NCI-H2029 (cell line): ENCODE data around the gene CDK2AP2.
"Not testable (repeated sequence)": the region's sequence is repeated elsewhere in the genome, so short reads cannot be mapped to it uniquely, and the experiment has no call there.

Experiments
- DNase-seq: peaks from one replicate; lab custom pipeline; 2025; lab: John Stamatoyannopoulos, UW

Gene CDK2AP2

DNA sequence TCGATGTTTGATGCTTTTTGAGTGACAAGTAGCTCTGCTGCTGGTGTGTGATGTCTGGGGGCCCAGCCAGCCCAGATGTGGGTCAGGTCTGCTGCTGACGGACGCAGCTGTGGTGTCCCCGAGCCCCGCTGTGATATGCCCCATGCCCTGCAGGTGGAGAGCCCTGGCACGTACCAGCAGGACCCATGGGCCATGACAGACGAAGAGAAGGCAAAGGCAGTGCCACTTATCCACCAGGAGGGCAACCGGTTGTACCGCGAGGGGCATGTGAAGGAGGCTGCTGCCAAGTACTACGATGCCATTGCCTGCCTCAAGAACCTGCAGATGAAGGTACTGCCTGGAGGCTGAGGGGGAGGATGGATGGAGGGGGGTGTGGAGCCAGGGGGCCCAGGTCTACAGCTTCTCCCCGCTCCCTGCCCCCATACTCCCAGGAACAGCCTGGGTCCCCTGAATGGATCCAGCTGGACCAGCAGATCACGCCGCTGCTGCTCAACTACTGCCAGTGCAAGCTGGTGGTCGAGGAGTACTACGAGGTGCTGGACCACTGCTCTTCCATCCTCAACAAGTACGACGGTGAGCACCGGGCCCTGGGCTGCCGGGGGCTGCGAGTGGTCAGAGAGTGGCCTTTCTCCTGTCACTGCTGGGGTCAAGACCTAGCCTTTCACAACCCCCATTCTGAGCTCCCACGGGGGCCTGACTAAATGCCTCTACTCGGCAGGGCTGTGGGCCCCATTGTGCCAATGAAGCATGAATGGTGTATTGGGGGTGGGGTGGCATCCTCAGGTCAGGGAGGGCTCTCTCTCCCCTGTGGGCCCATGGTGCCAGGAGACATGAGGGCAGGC, 17.9 kb downstream of the CDK2AP2 start:
- no peak for DNase-seq

DNA sequence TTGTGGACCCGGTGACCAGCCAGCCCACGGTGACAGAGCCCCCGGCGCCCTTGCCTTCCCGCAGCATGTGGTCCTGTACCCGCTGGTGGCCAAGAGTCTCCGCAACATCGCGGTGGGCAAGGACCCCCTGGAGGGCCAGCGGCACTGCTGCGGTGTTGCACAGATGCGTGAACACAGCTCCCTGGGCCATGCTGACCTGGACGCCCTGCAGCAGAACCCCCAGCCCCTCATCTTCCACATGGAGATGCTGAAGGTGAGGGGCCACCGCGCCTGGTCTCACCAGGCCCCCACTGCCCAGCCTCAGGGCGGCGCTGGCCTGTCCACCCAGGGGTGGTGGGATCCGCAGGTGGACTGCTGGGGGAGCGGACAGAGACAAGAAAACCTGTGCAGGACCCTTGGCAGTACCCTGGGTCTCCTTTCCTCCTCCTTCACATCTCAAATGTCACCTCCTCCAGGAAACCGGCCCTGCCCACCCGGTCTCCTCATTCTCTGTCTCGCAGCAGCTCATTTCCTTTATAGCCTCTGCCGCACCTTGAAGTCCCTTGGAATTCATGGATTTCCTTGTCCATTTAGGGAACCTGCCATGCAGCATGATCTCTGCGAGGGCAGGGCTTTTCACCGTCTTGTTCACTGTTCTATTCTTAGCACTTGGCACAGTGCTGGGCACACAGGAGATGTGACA, 18.6 kb downstream of the CDK2AP2 start:
- DNase-seq = no peak

DNA sequence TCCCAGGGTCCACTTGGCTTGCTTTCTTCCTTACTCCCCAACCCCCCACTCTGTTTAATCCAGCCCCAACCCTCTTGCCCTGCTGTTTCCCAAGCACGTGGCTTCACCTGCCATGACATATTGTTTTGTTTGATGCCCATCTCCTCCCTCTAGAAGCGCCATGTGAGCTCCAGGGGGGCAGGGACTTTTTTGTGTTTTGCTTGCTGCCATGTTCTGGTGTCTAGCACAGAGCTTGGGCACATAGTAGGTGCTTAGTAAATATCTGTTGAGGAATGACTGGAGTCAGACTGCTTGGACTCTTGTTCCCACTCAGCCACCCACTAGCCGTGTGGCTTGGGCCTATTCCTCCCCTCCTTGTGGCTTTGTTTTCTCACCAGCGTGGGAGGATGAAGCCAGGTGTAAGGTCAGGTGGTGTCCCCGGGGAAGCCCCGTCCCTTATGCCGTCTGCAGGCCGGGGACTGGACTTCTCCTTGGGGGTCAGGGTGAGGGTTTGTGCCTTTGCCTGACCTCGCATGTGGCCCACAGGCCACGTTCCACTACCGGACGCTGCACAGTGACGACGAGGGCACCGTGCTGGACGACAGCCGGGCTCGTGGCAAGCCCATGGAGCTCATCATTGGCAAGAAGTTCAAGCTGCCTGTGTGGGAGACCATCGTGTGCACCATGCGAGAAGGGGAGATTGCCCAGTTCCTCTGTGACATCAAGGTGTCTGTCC, 21.3 kb downstream of the CDK2AP2 start:
- no peak for DNase-seq

DNA sequence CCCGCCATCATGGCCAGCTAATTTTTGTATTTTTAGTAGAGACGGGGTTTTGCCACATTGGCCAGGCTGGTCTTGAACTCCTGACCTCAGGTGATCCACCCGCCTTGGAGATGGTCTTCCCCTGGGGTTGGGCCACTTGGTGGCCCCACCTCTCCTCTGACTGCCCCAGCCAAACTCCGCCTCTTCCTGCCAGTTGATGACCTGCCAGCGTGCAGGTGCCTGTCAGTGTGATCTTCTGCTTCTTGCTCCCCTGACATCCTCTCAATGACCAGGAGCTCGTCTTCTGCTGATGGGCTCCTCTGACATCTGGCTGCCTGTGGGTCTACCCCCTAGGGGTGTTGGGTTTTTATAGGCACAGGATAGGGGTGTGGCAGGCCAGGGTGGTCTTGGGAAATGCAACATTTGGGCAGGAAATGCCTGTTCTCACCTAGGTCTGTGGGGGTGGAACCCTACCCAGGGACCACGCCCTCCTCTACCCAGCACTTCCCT, 22.0 kb downstream of the CDK2AP2 start:
- peak; percentile 8 for DNase-seq

DNA sequence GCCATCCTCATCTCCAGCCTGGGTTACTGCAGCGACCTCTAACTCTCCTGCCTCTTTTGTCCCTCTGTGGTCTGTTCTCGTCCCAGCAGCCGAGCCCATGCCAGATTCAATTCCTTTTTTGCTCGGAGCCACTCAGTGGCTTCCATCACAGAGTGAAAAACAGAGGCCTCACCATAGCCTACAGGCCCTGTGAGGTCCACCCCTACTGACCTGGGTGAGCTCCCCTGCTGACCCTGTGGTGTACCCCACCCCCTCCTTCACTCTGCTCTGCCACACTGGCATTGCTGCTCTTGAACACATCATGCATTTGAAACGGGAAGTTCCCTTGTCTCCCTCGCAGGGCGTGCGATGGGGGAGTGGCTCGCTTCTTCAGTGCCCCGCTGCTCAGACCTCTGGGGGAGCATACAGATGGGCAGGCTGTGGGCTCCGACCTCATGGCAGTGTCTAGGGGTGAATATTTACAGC, 23.1 kb downstream of the CDK2AP2 start:
- DNase-seq = no peak

DNA sequence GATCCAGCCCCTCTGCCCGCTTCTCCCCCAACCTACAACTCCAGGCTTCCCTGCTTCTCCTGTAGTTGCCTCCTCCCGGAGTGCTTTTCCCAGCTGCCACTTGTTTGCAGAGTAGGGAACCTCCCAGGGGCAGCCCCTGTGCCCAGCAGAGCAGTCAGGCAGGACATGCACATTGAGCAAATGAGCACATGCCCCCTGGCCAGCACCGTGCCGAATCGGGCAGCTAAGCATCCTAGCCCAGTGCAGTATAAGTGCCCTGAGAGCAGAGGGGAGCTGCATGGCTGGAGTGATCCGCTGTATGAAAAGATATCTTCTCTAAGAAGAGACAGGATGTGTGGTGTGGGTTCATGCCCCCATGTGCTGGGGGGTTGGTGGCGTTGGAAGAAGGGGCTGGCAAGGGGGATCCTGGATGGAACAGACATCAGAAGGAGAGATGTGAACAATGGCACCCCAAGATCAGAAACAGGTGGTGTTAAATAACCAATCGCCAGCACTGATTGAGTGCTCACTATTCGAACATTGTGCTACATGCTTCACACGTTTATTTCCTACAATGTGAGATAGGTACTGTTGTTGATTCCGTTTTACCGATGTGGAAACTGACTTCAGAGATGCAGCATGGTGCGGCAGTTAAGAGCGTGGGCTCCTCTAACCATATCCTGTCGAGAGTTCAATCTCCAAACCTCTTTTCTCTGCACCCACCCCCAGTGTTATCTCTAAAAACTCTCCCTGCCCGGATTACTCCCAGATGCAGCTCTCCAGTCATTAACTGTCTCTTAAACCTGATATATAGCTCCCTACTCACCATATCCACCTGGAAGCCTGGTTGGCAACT, 23.9 kb downstream of the CDK2AP2 start:
- DNase-seq = no peak

DNA sequence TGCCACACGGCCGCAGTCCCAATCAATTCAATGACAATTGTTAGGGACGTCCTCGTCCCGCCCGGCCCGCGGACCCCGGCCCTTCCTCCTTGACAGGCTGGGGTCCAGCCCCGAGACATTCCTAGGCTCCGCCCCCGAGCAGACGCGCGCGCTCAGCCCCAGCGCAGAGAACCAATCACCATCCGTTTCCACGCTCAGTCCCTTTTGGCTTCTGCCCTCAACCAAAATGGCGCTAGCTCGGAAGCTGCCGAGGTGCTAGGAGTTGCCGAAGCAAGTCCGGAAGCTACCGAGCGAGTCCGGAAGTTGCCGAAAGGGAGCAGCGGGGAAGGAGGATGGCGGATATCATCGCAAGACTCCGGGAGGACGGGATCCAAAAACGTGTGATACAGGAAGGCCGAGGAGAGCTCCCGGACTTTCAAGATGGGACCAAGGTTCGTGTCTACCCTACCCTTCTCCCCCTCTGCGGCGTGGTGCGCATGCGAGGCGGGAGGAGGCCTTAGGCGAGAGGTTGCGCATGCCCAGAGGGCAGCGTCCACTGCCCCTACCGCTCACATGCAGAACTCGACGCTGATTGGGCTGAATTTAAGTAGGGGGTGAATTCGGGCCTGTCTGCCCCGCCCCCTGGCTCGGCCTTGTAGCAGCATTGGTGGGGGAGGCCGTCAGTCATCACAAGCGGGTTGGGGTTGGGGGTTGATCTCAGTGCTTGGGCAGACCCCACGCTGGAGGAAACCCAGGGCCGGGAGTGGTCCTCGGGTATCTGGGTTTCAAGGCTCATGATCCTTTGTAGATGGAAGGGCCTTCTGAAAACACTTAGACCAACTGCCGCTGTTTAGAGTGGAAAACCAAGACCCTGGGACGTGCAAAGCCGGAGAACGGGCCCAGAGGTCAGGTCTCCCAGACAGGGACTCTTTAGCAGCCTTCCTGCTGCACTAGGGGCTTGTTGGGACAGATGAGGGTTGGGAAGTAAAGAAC, 24.8 kb downstream of the CDK2AP2 start, which contains the start of gene AIP:
TSS of gene AIP (plus strand) at position 200 of the 972 bp plus-strand sequence. CDS start at position 333, 133 bp downstream.
- peak; percentile 98 for DNase-seq

DNA sequence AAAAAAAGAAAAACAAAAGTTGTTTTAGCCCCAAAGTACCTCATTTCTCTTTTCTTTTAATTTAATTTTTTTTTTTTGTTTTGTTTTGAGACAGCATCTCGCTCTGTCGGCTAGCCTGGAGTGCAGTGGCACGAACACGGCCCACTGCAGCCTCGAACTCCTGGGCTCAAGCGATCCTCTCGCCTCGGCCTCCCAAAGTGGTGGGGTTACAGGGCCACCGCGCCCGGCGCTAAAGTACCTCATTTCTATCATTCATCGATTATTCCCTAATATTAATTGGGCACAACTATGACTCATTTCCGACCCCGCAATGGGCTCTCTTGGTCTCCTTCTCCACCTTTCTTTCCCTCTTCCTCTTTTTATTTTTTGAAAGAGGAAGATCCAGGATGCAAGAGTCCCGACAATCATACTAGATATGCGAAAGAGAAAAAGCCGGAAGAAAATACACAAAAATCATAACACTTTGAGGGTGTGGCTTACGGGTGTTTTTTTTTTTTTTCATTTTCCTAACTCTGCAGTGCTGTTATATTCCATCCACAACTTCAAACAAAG, 25.6 kb downstream of the CDK2AP2 start:
- DNase-seq = no peak

DNA sequence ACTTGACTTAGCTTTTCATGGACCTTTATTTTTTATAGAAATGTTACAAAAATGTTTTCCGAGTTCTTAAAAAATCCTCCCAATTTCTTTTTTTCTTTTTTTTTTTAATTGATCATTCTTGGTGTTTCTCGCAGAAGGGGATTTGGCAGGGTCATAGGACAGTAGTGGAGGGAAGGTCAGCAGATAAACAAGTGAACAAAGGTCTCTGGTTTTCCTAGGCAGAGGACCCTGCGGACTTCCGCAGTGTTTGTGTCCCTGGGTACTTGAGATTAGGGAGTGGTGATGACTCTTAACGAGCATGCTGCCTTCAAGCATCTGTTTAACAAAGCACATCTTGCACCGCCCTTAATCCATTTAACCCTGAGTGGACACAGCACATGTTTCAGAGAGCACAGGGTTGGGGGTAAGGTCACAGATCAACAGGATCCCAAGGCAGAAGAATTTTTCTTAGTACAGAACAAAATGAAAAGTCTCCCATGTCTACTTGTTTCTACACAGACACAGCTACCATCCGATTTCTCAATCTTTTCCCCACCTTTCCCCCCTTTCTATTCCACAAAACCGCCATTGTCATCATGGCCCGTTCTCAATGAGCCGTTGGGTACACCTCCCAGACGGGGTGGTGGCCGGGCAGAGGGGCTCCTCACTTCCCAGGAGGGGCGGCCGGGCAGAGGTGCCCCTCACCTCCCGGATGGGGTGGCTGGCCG, 30.5 kb downstream of the CDK2AP2 start:
- DNase-seq = not testable (repeated sequence)

DNA sequence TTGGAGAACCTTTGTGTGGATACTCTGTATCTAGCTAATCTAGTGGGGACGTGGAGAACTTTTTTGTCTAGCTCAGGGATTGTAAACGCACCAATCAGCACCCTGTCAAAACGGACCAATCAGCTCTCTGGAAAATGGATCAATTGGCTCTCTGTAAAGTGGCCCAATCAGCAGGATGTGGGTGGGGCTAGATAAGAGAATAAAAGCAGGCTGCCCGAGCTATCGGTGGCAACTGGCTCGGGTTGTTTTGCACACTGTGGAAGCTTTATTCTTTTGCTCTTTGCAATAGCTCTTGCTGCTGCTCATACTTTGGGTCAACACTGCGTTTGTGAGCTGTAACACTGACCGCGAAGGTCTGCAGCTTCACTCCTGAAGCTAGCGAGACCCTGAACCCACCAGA, 31.3 kb downstream of the CDK2AP2 start:
- not testable (repeated sequence) for DNase-seq

DNA sequence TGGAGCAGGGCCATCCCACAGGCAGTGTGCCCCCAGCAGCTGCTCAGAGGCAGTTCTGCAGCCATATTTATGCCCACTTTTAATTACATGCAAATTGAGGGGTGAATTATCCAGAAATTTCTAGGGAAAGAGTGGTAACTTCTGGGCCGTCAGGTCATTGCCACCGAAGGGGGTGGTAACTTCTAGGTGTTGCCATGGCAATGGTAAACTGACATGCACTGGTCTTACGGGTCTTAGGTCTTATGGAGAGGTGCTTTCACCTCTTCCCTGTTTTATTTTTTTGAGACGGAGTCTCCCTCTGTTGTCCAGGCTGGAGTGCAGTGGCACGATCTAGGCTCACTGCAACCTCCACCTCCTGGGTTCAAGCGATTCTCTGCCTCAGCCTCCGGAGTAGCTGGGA, 35.1 kb downstream of the CDK2AP2 start:
- no peak for DNase-seq

DNA sequence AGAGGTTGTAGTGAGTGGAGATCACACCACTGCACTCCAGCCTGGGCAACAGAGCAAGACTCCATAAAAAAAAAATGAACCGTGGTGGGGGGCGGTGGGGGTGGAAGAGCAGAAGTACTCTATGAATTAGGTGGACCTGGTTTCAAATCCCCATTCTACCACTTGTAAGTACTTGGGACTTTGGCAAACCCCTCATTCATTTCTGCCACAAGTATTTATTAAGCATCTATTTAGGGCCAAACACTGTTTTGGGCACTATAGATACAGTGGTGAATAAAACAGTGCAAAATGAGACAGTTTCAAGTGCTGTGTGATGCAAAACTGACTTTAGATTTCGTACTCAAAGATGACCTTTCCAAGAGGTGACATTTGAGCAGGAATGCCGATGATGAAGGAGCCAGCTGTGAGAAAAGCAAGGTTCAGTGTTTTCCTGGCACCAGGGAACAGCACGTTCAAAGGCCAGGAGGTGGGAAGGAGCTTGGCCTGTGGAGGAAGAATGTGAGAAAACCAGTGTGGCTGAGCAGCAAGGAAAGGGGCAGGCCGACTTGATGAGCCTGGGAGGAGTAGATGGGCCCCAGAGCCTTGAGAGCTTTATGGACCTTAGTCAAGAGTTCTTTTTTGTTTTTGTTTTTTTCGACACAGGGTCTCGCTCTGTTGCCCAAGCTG, 37.5 kb downstream of the CDK2AP2 start:
- DNase-seq = no peak

DNA sequence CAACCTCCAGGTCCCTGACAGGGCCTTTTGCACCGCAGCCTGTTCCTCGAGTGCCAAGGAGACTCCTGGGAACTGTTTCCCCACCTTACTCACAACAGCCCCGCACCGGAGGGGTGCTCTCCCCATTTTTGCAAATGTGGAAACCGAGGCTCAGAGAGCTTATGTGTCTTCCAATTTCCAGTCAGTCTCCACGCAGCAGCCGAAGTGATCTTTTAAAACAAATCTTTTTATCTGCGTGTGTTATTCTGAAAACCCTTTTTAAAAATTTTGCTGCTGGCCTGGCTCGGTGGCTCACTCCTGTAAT, 38.5 kb downstream of the CDK2AP2 start:
- DNase-seq = no peak

DNA sequence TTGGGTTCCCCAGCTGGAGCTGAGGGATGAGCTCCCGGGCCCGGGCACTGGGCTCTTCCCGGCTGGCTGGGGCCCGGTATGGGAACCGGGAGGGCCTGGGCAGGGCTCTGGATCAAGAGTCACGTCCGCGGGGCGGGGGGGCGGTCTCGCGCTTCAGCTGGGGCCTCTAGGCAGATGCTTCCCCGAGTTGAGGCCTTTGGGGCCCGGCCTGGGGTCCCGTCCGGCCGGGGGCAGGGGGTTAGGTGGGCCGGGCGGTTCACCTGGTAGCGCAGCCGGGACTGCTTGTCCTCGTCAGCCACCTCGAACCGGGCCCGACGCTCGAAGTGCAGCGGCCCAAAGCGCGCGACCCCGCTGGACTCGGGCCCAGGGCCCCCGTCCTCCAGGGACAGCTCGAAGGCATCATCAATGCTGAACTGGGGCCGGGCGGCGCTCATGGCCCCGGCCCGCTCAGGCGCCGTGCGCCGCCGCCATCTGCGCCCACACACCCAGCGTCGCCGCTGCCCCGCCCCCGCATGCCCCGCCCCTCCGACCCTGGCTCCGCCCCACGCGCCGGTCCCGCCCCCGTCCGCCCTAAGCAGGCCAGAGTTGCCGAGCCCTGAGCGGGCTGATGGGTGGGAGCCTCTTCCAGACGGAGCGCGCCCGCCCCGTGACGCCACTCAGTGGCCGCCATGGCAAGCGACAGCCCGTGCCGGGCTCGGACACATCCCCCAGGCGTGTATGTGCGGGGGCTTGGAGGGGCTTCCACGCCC, 39.0 kb downstream of the CDK2AP2 start, which contains the start of gene TMEM134:
TSS of gene TMEM134 (minus strand) at position 493 of the 749 bp plus-strand sequence. CDS start at position 434, 59 bp downstream.
- peak; percentile 85 for DNase-seq

DNA sequence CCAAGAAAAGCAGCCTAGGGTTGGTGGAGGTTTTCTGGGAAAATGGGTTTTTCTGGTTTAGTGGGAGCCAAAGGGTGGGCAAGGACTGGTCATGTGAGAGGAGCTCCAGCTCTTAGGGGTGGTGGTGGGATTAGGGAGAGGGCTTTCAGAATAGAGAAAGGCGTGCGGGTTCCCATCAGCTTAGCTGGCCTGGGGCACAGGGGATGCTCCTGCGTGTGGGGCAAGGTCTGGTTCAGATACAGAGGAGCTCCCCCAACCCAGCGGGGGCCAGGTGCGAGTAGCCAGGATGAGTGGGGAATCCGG, 39.6 kb downstream of the CDK2AP2 start:
- no peak for DNase-seq

DNA sequence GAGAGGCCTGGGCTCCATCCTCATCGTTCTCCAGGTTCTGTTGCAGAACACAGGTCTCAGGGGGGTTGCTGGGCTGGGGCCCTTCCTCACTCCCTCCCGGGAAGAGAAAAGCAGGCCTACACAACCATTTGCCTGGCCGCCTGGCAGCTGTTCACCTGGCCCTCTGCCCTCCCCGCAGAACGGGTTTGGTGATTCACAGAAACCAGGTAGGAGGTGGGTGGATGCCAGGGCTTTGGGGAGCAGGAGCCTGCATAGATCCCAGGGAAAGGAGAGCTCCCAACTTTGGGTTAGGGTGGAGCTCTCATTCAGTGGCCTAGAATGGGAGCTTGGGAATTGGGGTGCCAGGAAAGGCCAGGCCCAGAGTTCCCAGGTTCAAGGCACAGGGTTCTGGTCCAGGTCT, 39.9 kb downstream of the CDK2AP2 start:
- DNase-seq = peak; percentile 8

DNA sequence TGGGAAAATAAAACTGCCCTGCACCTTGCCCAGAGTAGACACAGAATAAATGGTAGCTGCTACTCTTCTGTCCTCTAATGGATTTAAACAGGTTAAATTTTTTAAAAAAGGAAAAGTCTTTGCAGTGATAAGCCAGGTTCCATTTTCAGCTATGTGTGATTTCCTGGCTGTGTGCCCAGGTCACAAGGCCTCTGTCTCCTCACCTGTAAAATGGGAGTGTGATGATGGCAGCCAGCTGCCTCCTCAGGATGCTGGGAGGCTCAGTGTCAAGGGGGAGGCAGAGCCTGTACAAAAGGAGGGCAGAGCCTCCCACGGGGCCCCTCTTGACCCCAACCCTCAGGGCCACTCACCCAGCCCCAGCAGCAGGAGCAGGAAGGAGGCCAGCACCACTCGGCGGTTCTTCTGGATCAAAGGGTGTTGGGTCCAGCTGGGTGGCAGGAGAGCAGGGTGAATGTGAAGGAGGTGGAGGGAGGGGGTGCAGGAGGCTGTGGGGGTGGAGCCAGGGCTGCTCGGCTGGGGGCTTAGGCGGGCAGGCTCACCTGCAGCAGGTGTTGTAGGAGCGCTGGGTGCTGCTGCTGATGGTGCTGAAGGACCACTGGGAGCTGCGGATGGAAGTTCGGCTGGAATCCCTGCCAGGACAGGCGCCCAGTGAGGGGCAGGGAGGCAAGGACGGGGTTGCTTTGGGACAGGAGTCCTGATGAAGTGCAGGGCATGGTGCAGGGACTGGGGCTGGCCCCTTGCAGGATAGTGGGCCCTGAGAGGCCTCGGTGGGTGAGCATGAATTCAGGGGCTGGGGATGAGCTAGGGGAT, 40.8 kb downstream of the CDK2AP2 start:
- no peak for DNase-seq
